Measurements from ENCODE around the gene LRRK1. TPM values are rescaled to one million over a fixed set of nuclear protein-coding genes. Genes with fewer than 3 reads are reported as not detected.

The LRRK1 gene
- total and polyA plus RNA-seq, 2 experiments from 2014 or later: 2.6 to 4.5 TPM

DNA sequence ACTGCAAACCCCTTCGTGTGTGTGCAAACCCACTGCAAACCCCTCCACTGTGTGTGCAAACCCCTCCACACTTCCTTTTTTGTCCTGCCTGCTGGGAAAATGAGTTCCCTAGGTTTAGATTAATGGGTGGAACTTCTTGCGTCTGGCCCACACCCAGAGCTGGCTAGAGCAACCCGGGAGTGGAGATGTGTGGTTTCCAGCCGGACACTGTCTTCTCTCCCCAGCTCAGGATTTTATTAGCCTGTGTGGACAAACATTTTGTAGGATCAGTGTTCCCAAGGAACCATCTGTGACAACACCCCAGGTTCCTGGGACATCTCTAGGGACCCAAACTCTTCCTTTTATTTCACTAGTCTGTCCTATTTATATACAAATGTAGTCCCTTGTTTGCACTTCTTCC, 9.6 kb upstream of the LRRK1 start:
- Mint-ChIP-seq H3K9me3 (peaks cover 3% of the 10 kb centered on the region; the same call in 1 of the 3 replicates), H3K36me3 (ENCODE audit: low read depth) (peaks cover 3% of the 10 kb centered on the region; the same call in 1 of the 3 replicates), H3K27ac (no peak overlapping the region), H3K27me3 (ENCODE audit: insufficient read depth, low read depth, poor library complexity) (peaks cover 2% of the 10 kb centered on the region), H3K4me1 (peaks cover 10% of the 10 kb centered on the region), H3K4me3 (no peak overlapping the region)
- no peaks in the 10 kb centered on the region for H3K36me3 ChIP-seq (ENCODE audit: insufficient read depth)
- H4K20me1 ChIP-seq (replicated peaks; ENCODE audit: insufficient read depth): no peaks in the 10 kb centered on the region
- H3K4me1 ChIP-seq (ENCODE audit: insufficient read depth): peaks cover 9% of the 10 kb centered on the region; the same call in 1 of the 2 replicates
- no peaks in the 10 kb centered on the region for H3F3A ChIP-seq (replicated peaks; ENCODE audit: low read depth)
- H2AFZ ChIP-seq: no peak overlapping the region
- H3K4me3 ChIP-seq: no peak overlapping the region
- no peaks in the 10 kb centered on the region for H3K79me2 ChIP-seq (replicated peaks; ENCODE audit: insufficient read depth)
- H3K27ac ChIP-seq (ENCODE audit: low read depth): no peak overlapping the region
- TF ChIP-seq EZH2phosphoT487 (IDR thresholded peaks at IDR 0.05; ENCODE audit: unreplicated experiment) (no peak), ZNF114 (CRISPR knock-in tag; IDR thresholded peaks at IDR 0.05) (no peak), ZNF331 (CRISPR knock-in tag; IDR thresholded peaks at IDR 0.05; ENCODE audit: low read depth) (no peak), STAT1 (IDR thresholded peaks at IDR 0.05; ENCODE audit: unreplicated experiment) (no peak), POLR2AphosphoS5 (IDR thresholded peaks at IDR 0.05; ENCODE audit: low read depth) (no peak), JUNB (IDR thresholded peaks at IDR 0.05; ENCODE audit: unreplicated experiment) (no peak), NANOG (IDR thresholded peaks at IDR 0.05; ENCODE audit: borderline replicate concordance) (no peak), EZH2 (IDR thresholded peaks at IDR 0.05; ENCODE audit: low read depth, unreplicated experiment) (no peak)
- TF ChIP-seq, protein P1, sequence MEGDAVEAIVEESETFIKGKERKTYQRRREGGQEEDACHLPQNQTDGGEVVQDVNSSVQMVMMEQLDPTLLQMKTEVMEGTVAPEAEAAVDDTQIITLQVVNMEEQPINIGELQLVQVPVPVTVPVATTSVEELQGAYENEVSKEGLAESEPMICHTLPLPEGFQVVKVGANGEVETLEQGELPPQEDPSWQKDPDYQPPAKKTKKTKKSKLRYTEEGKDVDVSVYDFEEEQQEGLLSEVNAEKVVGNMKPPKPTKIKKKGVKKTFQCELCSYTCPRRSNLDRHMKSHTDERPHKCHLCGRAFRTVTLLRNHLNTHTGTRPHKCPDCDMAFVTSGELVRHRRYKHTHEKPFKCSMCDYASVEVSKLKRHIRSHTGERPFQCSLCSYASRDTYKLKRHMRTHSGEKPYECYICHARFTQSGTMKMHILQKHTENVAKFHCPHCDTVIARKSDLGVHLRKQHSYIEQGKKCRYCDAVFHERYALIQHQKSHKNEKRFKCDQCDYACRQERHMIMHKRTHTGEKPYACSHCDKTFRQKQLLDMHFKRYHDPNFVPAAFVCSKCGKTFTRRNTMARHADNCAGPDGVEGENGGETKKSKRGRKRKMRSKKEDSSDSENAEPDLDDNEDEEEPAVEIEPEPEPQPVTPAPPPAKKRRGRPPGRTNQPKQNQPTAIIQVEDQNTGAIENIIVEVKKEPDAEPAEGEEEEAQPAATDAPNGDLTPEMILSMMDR (conservative IDR thresholded peaks at IDR 0.05; ENCODE audit: low read depth in 2 of 2): no peak
- TF ChIP-seq, protein P2, sequence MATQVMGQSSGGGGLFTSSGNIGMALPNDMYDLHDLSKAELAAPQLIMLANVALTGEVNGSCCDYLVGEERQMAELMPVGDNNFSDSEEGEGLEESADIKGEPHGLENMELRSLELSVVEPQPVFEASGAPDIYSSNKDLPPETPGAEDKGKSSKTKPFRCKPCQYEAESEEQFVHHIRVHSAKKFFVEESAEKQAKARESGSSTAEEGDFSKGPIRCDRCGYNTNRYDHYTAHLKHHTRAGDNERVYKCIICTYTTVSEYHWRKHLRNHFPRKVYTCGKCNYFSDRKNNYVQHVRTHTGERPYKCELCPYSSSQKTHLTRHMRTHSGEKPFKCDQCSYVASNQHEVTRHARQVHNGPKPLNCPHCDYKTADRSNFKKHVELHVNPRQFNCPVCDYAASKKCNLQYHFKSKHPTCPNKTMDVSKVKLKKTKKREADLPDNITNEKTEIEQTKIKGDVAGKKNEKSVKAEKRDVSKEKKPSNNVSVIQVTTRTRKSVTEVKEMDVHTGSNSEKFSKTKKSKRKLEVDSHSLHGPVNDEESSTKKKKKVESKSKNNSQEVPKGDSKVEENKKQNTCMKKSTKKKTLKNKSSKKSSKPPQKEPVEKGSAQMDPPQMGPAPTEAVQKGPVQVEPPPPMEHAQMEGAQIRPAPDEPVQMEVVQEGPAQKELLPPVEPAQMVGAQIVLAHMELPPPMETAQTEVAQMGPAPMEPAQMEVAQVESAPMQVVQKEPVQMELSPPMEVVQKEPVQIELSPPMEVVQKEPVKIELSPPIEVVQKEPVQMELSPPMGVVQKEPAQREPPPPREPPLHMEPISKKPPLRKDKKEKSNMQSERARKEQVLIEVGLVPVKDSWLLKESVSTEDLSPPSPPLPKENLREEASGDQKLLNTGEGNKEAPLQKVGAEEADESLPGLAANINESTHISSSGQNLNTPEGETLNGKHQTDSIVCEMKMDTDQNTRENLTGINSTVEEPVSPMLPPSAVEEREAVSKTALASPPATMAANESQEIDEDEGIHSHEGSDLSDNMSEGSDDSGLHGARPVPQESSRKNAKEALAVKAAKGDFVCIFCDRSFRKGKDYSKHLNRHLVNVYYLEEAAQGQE (IDR thresholded peaks at IDR 0.05; ENCODE audit: unreplicated experiment): no peak
- TF ChIP-seq, protein P3, sequence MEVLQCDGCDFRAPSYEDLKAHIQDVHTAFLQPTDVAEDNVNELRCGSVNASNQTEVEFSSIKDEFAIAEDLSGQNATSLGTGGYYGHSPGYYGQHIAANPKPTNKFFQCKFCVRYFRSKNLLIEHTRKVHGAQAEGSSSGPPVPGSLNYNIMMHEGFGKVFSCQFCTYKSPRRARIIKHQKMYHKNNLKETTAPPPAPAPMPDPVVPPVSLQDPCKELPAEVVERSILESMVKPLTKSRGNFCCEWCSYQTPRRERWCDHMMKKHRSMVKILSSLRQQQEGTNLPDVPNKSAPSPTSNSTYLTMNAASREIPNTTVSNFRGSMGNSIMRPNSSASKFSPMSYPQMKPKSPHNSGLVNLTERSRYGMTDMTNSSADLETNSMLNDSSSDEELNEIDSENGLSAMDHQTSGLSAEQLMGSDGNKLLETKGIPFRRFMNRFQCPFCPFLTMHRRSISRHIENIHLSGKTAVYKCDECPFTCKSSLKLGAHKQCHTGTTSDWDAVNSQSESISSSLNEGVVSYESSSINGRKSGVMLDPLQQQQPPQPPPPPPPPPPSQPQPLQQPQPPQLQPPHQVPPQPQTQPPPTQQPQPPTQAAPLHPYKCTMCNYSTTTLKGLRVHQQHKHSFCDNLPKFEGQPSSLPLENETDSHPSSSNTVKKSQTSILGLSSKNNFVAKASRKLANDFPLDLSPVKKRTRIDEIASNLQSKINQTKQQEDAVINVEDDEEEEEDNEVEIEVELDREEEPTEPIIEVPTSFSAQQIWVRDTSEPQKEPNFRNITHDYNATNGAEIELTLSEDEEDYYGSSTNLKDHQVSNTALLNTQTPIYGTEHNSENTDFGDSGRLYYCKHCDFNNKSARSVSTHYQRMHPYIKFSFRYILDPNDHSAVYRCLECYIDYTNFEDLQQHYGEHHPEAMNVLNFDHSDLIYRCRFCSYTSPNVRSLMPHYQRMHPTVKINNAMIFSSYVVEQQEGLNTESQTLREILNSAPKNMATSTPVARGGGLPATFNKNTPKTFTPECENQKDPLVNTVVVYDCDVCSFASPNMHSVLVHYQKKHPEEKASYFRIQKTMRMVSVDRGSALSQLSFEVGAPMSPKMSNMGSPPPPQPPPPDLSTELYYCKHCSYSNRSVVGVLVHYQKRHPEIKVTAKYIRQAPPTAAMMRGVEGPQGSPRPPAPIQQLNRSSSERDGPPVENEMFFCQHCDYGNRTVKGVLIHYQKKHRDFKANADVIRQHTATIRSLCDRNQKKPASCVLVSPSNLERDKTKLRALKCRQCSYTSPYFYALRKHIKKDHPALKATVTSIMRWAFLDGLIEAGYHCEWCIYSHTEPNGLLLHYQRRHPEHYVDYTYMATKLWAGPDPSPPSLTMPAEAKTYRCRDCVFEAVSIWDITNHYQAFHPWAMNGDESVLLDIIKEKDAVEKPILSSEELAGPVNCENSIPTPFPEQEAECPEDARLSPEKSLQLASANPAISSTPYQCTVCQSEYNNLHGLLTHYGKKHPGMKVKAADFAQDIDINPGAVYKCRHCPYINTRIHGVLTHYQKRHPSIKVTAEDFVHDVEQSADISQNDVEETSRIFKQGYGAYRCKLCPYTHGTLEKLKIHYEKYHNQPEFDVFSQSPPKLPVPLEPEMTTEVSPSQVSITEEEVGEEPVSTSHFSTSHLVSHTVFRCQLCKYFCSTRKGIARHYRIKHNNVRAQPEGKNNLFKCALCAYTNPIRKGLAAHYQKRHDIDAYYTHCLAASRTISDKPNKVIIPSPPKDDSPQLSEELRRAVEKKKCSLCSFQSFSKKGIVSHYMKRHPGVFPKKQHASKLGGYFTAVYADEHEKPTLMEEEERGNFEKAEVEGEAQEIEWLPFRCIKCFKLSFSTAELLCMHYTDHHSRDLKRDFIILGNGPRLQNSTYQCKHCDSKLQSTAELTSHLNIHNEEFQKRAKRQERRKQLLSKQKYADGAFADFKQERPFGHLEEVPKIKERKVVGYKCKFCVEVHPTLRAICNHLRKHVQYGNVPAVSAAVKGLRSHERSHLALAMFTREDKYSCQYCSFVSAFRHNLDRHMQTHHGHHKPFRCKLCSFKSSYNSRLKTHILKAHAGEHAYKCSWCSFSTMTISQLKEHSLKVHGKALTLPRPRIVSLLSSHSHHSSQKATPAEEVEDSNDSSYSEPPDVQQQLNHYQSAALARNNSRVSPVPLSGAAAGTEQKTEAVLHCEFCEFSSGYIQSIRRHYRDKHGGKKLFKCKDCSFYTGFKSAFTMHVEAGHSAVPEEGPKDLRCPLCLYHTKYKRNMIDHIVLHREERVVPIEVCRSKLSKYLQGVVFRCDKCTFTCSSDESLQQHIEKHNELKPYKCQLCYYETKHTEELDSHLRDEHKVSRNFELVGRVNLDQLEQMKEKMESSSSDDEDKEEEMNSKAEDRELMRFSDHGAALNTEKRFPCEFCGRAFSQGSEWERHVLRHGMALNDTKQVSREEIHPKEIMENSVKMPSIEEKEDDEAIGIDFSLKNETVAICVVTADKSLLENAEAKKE (CRISPR knock-in tag; IDR thresholded peaks at IDR 0.05): no peak
- TF ChIP-seq, protein P4, sequence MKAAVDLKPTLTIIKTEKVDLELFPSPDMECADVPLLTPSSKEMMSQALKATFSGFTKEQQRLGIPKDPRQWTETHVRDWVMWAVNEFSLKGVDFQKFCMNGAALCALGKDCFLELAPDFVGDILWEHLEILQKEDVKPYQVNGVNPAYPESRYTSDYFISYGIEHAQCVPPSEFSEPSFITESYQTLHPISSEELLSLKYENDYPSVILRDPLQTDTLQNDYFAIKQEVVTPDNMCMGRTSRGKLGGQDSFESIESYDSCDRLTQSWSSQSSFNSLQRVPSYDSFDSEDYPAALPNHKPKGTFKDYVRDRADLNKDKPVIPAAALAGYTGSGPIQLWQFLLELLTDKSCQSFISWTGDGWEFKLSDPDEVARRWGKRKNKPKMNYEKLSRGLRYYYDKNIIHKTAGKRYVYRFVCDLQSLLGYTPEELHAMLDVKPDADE (IDR thresholded peaks at IDR 0.05): no peak
- no peak; the same call in 2 of the 3 replicates for ATAC-seq
- H3K4me2 ChIP-seq: no peak overlapping the region
- H3K9me2 ChIP-seq (ENCODE audit: insufficient read depth): no peaks in the 10 kb centered on the region
- no peaks in the 10 kb centered on the region for H3K27me3 ChIP-seq (ENCODE audit: insufficient read depth)
- no peak for DNase-seq (ENCODE audit: low spot score)

All from GM23338 (cell line).